ENCODE results near the gene CHMP3. TPM values are rescaled to one million over a fixed set of nuclear protein-coding genes. Genes with fewer than 3 reads are reported as not detected.

Gene CHMP3
- total and polyA plus RNA-seq, 2 of the 8 experiments (the other 6 are each of a cell fraction or from before 2014, with no cell fraction given) = 11.7 to 21.9 TPM

- Histone ChIP-seq H3K4me2 (ENCODE audit: insufficient read depth in 1 of 2, low read depth in 2 of 2, low read length in 2 of 2) (no peak overlapping the region), H2BK15ac (ENCODE audit: low read length) (no peak overlapping the region), H3K4me3 (ENCODE audit: extremely low read depth in 1 of 4, insufficient read depth in 2 of 4, low read depth in 3 of 4, low read length in 4 of 4) (no peak overlapping the region), H4K8ac (ENCODE audit: extremely low read depth, insufficient read depth, low read length) (no peak overlapping the region), H3K27me3 (replicated peaks in 1 of 4; ENCODE audit: control insufficient read depth in 3 of 4, extremely low read depth in 1 of 4, insufficient read depth in 3 of 4, low read length in 3 of 4) (no peaks in the 10 kb centered on the region), H3K36me3 (ENCODE audit: control insufficient read depth in 2 of 4, insufficient read depth in 4 of 4, low read length in 3 of 4) (peaks cover 13 to 77% (median 47%) of the 10 kb centered on the region in 4 experiments), H3K79me1 (ENCODE audit: low read depth, low read length) (no peaks in the 10 kb centered on the region), H3K23ac (ENCODE audit: insufficient read length) (no peak overlapping the region), H2AFZ (ENCODE audit: low read length) (no peak overlapping the region), H4K91ac (replicated peaks; ENCODE audit: insufficient read length, low read length) (no peak overlapping the region), H3K79me2 (ENCODE audit: control insufficient read depth in 1 of 2, insufficient read depth in 2 of 2, low read length in 2 of 2) (no peaks in the 10 kb centered on the region), H2AK5ac (ENCODE audit: low read depth, low read length) (no peak overlapping the region), H2BK20ac (ENCODE audit: low read length) (no peak overlapping the region), H3K23me2 (ENCODE audit: low read depth, low read length) (no peaks in the 10 kb centered on the region), H3K14ac (ENCODE audit: insufficient read length) (no peak overlapping the region), H2BK120ac (replicated peaks; ENCODE audit: low read depth, low read length) (no peak overlapping the region), H4K5ac (ENCODE audit: insufficient read length, low read depth, low read length) (no peak overlapping the region), H3K4me1 (replicated peaks in 1 of 4; ENCODE audit: control insufficient read depth in 3 of 4, insufficient read depth in 4 of 4, low read length in 3 of 4) (no peaks in the 10 kb centered on the region), H3K9ac (replicated peaks in 1 of 4; ENCODE audit: extremely low read depth in 1 of 4, low read depth in 3 of 4, low read length in 3 of 4) (no peak overlapping the region), H4K20me1 (replicated peaks in 1 of 2; ENCODE audit: control insufficient read depth in 1 of 2, insufficient read depth in 2 of 2, low read length in 2 of 2) (peaks cover 0 to 3% of the 10 kb centered on the region in 2 experiments), H3K27ac (ENCODE audit: low read depth, low read length) (no peak overlapping the region), H2BK5ac (ENCODE audit: low read depth, low read length) (no peak overlapping the region), H2BK12ac (ENCODE audit: low read depth, low read length) (no peak overlapping the region), H3K4ac (replicated peaks; ENCODE audit: insufficient read length, low read depth, low read length) (no peak overlapping the region), H3K56ac (replicated peaks; ENCODE audit: insufficient read length, low read depth, low read length) (no peak overlapping the region), H3K9me3 (ENCODE audit: insufficient read depth in 2 of 2, low read depth in 1 of 2, low read length in 1 of 2) (no peaks in the 10 kb centered on the region), H3K18ac (ENCODE audit: extremely low read depth, low read length) (no peak overlapping the region)
- CTCF ChIA-PET (ENCODE audit: partially characterized antibody) = interaction anchor here (1.2 kb wide), 1 partner anchor 46 kb away, joined by 3 read pairs; no protein-coding TSS in a partner anchor
- POLR2A ChIA-PET (ENCODE audit: partially characterized antibody) = interaction anchor here (0.6 kb wide), 1 partner anchor 39 kb away, joined by 3 read pairs; the partner anchor contains the start of gene KDM3A
- 93% methylated on average over 7 of the region's 7 CpGs; no CpG with 5 or more reads in 1 of the 2 experiments for WGBS, 2 experiments (ENCODE audit: extremely low coverage in 1 of 2, insufficient coverage in 1 of 2, insufficient read length in 1 of 2, insufficient replicate concordance in 2 of 2, low coverage in 1 of 2, low lambda C conversion rate in 2 of 2, missing lambda C conversion rate in 1 of 2)
- DNase-seq (ENCODE audit: low read depth in 1 of 2, low spot score in 2 of 2) (no peak), FAIRE-seq (no peak)
- TF ChIP-seq RBBP5 (IDR thresholded peaks at IDR 0.05; ENCODE audit: borderline replicate concordance, low read depth, low read length) (no peak), RAD21 (IDR thresholded peaks at IDR 0.05 in 1 of 2, conservative IDR thresholded peaks at IDR 0.05 in 1 of 2; ENCODE audit: low read depth in 2 of 2, low read length in 2 of 2) (no peak), FOSL1 (IDR thresholded peaks at IDR 0.05; ENCODE audit: insufficient read depth, low read depth, low read length) (no peak), PHF8 (conservative IDR thresholded peaks at IDR 0.05; ENCODE audit: low read depth, low read length) (no peak), ZNF274 (IDR thresholded peaks at IDR 0.05; ENCODE audit: borderline replicate concordance, extremely low read depth, low read length) (no peak), GTF2F1 (IDR thresholded peaks at IDR 0.05; ENCODE audit: borderline replicate concordance, low read depth, low read length) (no peak), TAF1 (IDR thresholded peaks at IDR 0.05; ENCODE audit: low read depth, low read length) (no peak), CHD2 (IDR thresholded peaks at IDR 0.05; ENCODE audit: low read length) (no peak), RNF2 (IDR thresholded peaks at IDR 0.05; ENCODE audit: borderline replicate concordance, low read depth, low read length, missing control alignments, poor library complexity, severe bottlenecking) (no peak), TEAD4 (IDR thresholded peaks at IDR 0.05; ENCODE audit: low read depth, low read length) (no peak), JUND (IDR thresholded peaks at IDR 0.05; ENCODE audit: low read length) (no peak), RFX5 (IDR thresholded peaks at IDR 0.05; ENCODE audit: borderline replicate concordance, low read depth, low read length) (no peak), CHD1 (IDR thresholded peaks at IDR 0.05; ENCODE audit: low read depth, low read length) (no peak)
- TF ChIP-seq, protein P1, sequence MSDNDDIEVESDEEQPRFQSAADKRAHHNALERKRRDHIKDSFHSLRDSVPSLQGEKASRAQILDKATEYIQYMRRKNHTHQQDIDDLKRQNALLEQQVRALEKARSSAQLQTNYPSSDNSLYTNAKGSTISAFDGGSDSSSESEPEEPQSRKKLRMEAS (IDR thresholded peaks at IDR 0.05) = no peak
These were observed 83.1 kb downstream of the CHMP3 start for GRCh38 chr2:86480105-86480504.

All from H1 (cell line).